ENCODE results near the gene WASF2.
"Not testable (repeated sequence)": the region's sequence is repeated elsewhere in the genome, so short reads cannot be mapped to it uniquely, and the experiment has no call there.

WASF2 gene

DNA sequence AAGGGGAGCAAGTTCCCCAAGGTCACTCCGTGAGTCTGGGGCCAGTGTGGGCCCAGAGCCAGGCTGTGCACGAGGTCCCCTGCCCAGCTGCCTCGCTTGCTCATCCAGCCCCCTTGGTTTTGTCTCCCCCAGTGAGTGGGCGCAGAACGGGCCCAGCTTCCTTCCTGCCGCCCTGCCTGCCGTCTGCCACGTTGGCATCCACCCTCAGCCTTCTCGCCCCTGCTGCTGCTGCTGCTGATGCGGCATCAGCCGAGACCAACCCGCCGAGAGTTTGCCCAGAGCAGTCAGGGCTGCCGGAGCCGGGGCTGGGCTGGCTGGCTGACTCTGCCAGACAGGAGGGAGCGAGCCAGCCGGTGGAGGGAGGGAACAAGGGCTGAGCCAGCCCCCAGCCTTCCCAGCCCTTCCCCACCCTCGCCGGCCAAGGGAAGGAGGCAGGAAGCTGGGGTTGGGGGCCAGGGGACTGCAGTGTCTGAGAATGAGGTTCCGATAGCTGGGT is 31.4 kb upstream of the WASF2 start:
- no peak for DNase-seq (ENCODE audit: low spot score)

DNA sequence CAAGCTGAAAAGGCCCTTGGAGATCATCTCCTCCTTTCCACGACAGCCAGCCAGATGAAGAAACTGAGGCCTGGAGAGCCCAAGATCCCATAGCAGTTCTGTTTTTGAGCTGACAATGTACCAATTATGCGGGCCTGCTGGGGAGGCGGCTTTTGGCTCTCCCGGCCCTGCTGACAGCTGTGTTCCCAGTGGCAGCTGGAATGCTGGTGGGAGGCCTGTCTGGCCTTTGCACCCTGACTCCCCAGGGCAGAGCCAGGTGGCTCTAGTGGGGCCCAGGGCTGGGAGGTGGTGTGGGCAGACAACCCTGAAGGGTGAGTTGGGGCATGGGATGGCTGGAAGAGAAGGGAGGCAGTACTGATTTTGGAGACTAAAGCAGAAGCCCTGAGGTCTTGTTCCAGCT is 30.7 kb upstream of the WASF2 start:
- no peak for DNase-seq (ENCODE audit: low spot score)

DNA sequence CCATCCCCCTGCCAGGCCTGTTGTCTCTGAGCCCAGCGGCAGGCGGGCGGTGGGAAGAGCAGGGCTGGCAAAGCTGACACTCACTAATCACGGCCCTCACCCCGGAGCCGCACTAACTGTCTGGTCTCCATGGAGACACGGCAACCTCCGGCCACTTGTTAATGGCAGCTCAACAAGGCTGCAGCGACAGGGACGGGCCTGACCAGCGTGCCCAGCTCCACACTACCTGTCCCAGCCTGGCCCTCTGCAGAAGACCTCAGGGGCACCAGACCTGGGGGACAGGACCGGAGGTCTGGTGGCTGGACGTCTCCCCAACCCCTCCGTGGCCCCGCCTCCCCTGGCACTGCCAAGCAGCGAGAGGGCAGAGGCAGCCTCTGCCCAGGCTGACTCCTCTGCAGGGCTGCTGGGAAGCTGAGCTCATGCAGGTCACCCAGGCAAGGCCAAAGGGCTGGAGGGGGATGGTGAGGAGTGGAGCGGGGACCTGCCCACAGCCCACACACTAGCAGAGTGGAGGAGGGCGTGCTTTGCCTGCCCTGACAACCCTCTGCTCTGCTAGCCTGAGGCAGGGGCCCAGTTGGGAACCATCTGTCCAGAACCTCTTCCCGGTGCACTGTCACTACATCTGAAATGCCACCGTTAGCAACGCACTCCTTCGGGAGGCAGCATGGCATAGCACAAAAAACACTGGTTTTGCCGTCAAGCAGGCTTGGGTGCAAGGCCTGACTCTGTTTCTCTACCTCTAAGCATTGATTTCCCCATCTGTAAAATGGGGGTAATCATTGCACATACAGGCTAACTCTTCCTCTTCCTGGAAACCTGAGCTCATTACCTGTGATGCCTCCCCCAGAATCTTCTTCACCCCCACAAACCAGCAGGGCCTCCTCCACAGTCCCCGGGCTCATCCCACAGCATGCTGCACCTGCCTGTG is 29.6 kb upstream of the WASF2 start:
- DNase-seq (ENCODE audit: low spot score) = no peak

DNA sequence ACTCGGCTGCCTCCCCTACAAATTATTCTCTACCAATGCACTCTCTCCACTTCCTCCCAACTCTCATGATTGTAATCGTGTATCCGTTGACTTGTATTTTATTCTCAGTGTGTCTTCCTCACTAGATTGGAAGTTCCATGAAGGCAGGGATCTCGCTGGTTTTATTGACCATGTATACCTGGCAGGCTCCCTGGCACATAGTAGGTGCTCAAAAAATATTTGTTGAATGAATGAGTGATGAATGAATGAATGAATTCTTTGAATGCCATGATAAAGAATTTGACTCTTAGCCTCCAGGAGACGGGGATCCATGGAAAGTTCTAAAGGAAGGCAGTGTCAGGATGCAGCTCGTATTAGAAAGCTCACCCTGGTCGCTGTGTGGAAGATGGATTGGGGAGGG is 28.8 kb upstream of the WASF2 start:
- DNase-seq (ENCODE audit: low spot score) = no peak

DNA sequence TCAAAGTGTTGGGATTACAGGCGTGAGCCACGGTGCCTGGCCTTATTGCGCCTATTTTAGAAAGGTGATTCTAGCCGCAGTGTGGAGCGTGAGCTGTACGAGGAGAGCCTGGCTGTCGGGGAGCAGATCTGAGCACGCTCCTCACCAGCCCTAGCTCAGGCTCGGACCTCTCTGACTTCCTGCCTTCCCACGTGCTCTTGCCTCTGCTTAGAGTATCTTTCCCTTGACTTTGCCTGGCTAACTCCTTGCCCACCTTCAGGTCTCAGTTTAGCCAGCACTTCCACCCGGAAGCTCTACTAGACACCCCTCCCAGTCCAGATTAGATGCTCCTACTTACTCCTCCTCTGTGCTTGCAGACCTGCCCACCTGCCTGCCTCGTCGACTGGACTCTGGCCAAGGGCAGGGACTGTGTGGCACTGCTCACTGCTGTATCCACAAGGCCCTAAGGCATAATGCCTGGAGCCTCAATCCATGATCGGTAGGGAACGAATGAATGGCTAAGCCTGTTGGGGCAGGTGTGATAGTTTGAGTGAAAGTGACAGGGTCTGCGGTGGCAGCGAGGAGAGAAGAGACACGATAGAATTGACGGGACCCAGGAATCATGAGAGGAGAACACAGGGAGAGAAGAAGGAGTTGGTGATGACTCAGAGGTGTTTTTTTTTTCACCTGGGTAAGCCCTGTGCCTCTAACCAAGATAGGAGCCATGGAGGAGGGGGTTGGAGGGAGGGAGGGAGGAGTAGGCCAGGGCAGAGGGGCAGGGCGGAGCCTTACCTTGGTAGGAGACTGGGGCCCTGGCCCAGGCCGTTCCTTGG is 28.1 kb upstream of the WASF2 start:
- DNase-seq (ENCODE audit: low spot score) = no peak

DNA sequence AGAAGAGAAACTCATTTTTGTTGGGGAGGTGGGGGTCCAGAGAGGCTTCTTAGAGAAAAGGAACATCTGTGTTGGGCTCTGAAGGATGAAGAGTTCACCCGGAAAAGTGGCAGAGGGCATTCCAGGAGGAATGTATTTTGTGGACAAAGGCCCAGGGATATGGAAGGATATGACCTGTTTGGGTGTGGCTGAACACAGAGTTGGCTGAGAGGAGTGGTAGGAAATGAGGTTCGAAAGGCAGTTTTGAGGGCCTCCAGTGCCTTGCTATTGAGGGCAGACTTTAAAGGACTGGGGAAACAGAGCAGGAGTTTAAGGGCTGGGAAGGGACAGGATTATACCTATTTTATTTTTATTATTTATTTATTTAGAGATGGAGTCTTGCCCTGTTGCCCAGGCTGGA is 27.3 kb upstream of the WASF2 start:
- no peak for DNase-seq (ENCODE audit: low spot score)

DNA sequence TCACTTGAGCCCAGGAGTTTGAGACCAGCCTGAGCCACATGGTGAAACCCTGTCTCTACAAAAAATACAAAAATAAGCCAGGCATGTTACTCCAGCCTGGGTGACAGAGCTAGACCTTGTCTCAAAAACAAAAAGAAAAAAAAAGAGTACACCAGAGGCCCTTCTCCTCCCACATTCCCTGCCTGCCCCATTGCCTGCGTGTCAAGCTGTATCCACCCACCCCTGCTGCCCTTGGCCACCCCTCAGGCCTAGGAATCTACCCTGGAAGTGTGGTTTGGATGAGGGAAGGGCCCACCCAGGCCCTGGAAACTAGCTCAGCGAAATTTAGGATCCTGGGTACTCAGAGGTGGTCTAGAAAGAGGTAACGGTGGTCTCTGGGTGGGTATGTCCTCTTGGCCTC is 25.7 kb upstream of the WASF2 start:
- no peak for DNase-seq (ENCODE audit: low spot score)

DNA sequence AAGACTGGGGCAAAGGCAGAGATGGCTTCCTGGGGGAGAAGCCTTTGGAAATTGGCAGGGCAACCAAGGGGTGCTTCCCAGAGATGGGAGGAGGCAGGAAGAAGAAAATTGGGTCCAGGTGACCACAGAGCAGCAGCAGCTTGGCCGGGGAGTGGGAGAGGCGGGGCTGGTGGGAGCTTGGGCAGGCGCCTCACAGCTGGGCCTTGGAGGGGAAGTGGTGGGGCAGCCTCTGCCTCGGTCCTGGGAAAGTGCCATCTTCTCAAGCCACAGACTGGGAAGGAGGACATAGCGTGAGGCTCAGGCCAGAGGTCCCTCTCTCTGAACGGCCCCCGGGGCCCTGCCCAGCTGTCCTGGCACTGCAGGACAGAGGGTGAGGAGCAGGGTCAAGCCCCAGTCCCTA is 24.0 kb upstream of the WASF2 start:
- no peak for DNase-seq (ENCODE audit: low spot score)

DNA sequence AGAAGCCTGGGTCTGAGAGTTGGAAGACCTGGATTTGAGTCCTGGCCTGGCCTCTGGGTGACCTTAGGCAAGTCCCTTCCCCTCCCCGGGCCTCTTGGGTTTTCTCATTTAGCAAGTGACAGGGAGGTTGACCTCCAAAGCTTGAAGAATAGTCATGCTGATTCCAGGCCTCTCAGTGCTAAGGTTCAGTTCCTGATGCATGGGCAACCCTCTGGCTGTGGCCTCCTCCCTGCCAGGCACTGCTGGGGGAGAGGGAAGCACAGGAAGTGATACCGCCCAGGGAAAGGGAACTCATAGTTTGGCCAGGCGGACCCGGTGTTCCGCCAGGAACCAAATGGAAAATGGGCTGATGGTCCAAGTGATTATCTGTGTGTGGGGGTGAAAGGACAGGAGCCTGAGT is 23.6 kb upstream of the WASF2 start:
- DNase-seq (ENCODE audit: low spot score) = no peak

DNA sequence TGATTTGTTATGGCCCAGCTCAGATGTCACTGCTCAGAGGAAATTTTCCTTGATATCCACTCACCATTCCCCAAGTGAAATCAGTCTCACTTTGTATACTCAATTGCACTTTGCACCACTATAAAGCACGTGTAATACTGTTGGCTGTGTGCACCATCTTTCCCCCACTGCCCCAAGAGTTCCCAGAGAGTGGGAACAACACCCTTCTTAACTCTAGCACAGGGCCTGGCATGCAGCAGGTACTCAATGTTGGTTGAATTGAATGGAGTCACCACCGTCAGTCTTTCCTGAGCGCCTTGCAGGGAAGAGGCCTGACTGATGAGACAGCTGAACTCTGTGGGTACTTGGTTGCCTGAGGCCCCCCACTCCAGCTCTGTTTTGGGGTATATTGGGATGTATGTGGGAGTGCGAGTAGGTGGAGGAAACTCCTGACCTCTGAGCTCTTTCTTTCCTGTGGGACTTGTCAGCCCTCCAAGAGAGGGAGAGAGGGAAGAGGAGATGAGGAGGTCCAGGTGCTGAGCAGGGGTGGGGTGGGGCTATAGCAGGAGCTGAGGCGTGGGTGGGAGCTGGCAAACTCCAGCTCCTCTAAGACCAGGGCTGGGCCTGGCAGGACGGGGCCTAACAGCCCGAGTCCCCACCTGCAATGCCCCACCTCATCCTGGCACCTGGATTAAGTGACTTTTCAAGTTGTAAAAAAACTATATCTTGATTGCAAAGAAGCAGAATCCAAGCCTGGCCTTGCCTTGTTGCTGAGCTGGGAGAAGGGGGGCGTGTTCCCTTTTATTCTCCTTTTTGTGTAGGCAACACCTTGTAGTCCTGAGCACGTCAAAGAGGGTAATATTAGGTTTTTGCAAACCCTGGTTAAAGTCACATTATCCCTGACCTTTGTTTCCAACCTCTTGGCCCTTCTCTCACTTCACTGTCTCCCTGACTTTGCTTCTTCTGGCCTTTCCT is 19.4 kb upstream of the WASF2 start:
- DNase-seq (ENCODE audit: low spot score) = no peak

DNA sequence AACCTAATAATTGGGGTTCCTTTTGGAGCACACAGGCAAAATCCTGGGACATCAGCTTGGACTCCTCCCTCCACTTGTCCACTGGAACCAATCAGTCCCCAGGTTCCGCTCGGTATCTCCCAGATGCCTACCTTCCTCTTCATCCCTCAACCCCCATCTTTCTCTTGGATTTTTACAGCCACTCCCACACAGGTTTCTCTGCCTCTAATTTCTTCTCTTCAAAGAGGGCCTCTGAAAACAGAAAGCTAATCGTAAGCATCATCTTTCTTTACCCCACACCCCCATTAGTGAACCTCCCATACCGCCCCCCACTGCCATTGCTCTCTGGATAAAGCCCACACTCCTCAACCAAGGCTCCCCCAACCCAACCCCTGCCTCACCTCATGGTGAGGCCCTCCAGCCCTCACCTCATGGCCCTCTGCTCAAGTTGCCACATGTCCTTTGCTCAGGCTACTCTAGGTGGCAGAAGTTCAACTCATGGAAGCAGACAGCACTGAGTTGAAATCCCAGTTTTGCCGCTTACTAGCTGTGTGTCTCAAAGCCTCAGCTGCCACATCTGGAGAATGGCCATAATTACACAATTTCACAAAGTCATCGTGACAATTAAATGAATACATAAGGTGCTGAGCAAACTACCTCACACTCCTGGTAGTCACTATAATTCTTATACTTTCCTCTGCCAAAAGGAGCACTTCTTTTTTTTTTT is 18.1 kb upstream of the WASF2 start:
- no peak for DNase-seq (ENCODE audit: low spot score)

DNA sequence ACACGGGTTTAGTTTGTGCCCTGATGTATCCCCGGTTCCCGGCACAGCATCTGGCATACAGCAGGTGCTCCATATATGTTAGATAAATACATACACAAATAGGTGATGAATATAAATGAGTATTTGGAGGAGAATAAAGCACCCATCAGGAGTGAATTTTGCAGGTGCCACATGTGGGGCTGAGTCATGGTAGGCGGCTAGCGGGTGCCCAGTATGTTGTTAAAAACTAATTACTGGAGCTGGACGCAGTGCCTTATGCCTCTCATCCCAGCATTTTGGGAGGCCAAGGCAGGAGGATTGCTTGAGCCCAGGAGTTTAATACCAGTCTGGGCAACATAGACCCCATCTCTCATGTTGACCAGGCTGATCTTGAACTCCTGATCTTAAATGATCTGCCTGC is 16.7 kb upstream of the WASF2 start:
- no peak for DNase-seq (ENCODE audit: low spot score)

DNA sequence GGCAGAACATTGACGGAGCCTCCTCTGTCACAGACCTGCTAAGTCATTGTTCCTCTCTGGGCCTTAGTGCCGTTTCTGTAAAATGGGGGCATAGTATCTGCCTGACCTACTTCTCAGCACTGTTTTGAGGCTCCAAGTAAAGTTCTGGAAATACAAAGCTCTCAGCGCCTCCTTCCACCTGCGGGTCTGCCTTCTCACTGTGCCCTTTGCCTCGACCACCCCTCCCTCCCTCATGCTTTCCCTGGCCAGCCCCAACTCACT is 15.4 kb upstream of the WASF2 start:
- DNase-seq (ENCODE audit: low spot score) = no peak

DNA sequence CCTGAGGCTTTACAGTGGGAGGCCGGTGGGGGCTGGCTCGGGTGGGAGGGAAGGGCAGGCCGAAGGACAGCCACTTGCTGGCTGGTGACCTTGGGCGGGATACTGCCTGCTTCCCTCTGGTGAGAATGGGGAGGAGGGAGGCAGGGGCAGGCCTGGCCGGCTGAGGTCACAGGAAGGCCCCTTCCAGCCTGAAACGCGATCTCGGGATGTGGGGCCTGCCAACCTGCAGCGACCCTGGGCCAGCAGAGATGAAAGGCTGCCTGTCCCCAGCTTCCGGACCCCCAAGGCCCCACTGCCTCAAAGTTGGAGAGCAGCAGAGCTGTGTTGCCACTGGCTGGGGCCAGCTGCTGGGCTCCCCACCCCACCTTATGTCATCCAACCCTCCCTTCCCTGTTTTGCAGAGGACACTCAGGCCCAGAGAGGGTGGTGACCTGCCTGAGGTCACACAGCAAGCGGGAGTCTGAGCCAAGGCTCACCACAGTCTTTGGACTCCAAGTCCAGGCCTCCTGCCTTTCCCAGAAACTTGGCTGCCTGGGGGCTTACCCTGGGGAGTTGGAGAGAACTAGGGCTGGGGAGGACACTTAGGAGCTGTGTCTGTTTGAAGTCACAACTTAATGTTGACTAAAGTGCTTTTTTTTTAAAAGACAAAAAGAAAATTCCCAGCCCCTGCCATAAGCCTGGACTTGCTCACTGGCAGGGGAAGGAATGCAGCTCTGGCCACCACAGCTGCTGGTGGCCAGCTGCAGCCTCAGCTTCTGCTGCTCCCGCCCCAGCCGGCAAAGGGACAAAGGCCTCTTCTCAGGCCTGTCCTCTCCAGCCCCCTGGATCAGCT is 14.8 kb upstream of the WASF2 start:
- no peak for DNase-seq (ENCODE audit: low spot score)

DNA sequence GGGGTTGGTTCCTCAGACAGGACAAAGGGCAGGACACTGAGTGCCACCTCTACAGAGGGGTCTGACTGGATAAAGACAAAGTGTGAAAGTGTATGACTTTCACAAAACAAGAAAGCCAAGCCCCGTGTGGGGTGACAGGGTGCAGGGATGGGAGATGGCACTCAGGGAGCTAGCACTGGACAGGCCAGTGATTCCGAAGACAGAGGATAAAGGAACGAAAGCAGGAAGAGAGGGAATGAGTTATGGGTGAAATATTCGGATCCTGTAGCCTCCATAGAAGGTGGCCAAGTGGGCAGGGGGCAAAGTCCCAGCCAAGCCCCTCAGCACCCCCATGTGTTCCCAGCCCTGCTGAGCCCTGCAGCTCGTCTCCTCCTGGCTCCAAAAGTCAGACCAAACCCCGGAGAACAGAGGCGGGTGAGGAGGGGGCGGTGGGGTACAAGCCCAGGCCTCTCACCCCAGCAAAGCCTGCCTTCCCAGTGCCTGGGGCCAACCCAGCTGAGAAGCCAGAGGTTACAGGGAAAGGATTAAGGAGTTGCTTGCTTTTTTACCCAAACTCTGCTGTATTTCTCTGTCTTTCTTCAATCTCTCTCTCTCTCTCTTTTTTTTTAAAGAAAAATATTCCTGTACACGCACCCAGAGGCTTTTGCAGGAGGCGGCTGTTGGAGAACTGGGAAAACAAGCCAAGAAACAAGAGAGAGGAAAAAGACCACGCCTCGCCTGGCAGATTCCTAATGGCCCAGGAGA is 14.0 kb upstream of the WASF2 start:
- no peak for DNase-seq (ENCODE audit: low spot score)

DNA sequence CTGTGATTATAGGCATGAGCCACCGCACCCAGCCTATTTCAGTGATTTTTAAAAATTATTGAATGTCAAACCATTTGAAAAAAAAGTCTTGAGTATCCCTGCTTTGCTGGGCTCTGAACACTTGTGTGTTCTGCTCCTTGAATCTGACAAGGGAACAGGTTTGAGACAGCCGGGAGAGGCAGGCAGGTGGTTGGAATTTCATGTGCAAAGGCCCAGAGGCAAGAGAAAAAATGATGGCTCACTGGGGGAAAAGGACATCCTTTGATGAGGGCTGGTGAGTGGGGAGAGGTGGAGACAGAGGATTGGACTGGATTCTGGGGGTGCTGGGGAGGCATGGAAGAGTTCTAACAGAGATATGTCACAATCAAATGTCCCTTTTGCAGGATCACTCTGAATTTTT is 13.1 kb upstream of the WASF2 start:
- no peak for DNase-seq (ENCODE audit: low spot score)

DNA sequence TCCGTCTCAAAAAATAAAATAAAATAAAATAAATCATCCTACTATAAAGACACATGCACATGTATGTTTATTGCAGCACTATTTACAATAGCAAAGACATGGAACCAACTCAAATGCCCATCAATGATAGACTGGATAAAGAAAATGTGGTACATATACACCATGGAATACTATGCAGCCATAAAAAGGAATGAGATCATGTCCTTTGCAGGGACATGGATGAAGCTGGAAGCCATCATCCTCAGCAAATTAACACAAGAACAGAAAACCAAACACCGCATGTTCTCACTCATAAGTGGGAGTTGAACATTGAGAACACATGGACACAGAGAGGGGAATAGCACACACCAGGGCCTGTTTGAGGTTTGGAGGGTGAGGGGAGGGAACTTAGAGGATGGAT is 11.2 kb upstream of the WASF2 start:
- not testable (repeated sequence) for DNase-seq (ENCODE audit: low spot score)

DNA sequence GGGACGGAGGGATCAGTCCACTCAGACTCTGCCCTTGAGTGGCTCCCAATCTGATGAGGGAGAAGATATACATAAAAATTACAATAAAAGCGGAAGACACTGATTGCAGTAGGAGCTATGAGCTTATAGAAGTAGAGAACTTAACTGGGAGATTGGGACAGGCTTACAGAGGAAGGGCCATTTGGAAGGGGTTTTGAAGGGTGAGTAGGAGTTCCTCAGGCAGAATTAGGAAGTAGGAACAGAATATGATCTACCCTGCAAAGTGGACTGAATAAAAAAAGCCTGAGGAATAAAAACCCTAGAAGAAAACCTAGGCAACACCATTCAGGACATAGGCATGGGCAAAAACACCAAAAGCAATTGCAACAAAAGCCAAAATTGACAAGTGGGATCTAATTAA is 9.2 kb upstream of the WASF2 start:
- DNase-seq (ENCODE audit: low spot score) = no peak

DNA sequence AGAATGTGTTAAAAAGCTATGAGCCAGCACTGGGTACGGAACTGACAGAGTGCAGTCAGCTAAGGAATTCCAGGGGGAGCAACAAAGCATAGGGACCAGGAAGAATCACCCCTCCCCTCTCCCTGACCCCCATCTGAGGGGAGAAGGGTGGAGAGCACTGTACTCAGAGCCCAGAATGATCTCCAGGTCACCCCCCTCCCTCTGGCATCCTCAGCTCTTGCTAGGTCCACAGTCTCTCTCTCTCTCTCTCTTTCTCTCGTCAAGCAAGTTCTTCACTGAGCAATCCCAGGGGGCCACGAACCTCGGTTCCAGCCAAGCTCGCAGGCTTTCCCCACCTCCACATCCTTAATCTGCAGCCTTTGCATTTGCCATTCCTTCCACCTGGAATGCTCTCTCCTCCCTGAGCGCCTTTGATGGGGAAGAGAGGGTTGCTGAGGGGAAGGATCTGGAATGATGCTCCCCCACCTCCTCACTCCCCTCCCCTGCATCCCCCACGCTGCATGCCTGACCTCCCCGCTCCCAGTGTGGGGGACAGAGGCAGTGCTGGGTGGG is 6.7 kb upstream of the WASF2 start:
- DNase-seq (ENCODE audit: low spot score) = no peak

DNA sequence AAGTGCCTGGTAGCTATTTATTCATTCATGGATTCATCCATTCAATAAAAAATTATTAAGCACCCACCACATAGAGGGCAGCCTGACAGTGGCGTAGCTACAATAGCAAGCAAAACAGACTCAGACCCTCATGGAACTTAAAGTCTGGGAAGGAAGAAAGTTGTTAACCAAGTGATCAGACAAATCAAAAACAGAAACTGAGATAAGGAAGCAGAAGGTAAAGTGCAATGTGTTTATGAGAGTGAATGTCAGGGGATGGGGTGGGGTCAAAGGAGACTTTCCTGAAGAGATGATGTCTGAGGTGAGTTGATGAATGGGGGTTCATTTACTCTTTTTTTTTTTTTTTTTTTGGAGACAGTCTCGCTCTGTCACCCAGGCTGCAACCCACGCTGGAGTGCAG is 2.8 kb upstream of the WASF2 start:
- no peak for DNase-seq (ENCODE audit: low spot score)

Data from kidney capillary endothelial cell (primary cell).